ENCODE results near the gene SCARB2.

The SCARB2 gene

DNA sequence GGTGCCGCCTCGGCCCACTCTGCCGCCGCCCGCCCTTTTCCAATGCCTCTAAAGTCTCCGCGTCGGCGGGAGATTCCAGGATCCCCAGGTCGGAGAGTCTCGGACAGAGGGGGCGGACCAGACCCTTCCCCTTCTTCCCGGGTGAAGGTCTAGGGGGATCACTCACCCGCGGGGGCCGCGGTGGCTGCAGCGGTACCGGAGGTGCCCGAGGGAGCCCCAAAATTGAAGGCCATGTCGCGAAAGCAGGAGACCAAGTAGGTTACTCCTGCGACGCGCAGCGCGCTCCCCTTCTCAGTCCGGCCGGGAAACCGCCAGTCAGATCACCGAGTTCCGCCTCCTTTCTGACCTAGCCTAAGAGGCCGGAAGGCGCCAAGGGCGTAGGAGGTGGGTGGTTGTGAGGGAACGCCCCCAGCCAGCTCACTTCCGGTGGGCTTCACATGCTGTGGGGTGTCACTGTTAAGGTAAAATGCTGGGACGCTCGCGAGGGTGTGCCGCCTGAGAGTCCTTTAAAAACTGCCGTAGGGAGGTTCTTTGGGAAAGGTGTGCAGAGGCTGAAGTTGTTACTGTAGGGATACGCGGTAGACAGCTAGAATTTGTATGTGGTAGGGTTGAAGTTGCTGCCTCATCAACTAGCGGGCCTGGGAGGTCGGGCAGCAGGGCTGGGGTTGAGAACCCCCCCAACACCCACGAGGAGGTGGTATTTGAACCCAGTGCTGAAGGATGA is 65.3 kb downstream of the SCARB2 start, which contains the start of gene NUP54:
TSS of gene NUP54 (minus strand) at position 256 of the 724 bp plus-strand sequence. CDS start at position 233, 23 bp downstream.
- DNase-seq (ENCODE audit: low read depth), result peak; percentile 97
- TF ChIP-seq CTCF (IDR thresholded peaks at IDR 0.05; ENCODE audit: insufficient read depth, low read depth, low read length, missing control alignments), result no peak
- H3K4me3 ChIP-seq (ENCODE audit: low read length), result peak within 1 kb of the TSS; percentile 89

- peak overlapping the region; percentile 89 for H3K4me3 ChIP-seq (ENCODE audit: low read length)
- DNase-seq (ENCODE audit: low read depth), result peak; percentile 84
- TF ChIP-seq CTCF (IDR thresholded peaks at IDR 0.05; ENCODE audit: insufficient read depth, low read depth, low read length, missing control alignments), result no peak
Measured at GRCh38 chr4:76147454-76148141, 66.0 kb downstream of the SCARB2 start.

DNA sequence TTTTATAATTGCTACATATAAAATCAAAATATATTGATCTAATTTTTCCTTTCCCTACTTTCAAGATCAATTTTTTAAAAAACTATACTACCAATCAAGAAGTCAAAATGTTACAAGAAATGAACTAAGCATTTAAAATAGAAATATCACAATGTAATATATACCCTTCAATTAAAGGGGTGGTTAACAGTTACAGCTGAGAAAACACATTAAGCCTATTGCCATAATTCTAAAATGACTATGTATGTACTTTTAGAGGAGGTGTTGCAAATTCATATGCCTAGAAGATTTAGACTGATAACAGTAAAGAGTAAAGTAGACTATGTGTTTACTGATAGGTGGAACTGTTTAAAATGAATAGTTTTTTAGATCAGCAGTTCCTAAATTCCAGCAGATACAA is 69.1 kb downstream of the SCARB2 start:
- H3K4me3 ChIP-seq (ENCODE audit: low read length), result no peak overlapping the region
- DNase-seq (ENCODE audit: low read depth), result no peak
- no peak for TF ChIP-seq CTCF (IDR thresholded peaks at IDR 0.05; ENCODE audit: insufficient read depth, low read depth, low read length, missing control alignments)

DNA sequence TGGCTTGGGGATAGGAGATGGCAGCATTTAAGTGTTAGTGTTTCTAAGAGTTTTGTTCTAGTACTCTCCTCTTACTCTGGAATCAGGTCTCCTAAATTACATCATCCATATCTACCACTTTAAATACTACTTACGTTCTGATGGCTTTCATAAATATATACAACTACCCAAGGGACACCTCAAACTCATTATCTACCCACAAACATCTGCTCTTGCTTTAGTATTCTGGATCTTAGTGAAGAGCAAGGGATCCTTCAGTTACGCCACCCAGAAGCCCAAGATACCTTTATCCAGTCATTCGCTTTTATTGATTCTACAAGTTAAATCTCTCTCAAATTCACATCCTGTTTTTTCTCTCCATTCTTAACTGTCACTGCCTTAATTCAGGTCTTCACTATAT is 72.4 kb downstream of the SCARB2 start:
- no peak for TF ChIP-seq CTCF (IDR thresholded peaks at IDR 0.05; ENCODE audit: insufficient read depth, low read depth, low read length, missing control alignments)
- no peak for DNase-seq (ENCODE audit: low read depth)
- no peak overlapping the region for H3K4me3 ChIP-seq (ENCODE audit: low read length)

DNA sequence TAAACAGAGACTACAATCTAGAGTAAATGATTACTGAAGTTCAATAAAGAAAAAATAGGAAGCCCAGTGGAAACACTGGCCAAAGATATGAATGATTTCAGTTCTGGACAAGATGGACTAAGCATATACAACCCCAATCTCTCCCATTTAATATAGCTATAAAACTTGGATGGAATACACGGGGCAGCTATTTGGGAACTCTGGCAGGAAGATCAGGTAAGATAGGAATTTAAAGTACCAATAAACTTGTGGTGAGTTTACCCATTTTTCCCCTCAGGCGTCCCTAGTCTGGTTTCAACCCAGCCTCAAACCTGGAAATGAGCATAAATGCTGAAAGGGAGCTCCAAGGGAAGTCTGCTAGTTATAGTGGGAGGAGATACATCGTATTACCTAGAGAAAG is 85.9 kb downstream of the SCARB2 start:
- no peak for TF ChIP-seq CTCF (IDR thresholded peaks at IDR 0.05; ENCODE audit: insufficient read depth, low read depth, low read length, missing control alignments)
- no peak overlapping the region for H3K4me3 ChIP-seq (ENCODE audit: low read length)
- no peak for DNase-seq (ENCODE audit: low read depth)

DNA sequence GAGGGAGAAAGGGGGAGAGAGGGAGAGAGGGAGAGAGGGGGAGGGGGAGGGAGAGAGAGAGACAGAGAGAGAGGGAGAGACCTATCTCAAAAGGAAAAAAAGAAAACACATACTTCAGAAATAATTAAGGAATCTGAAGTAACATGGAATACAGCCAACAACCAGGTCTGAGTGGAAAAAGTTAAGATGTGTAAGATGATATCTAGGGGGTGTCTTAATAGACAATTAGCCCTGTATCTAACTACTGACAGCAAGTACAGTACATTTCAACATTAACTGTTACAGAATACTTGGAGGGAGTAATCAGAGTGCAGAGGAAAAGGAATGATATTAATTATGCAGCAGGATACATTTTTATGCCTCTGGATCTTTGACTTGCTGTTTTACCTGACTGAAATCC is 87.8 kb downstream of the SCARB2 start:
- no peak overlapping the region for H3K4me3 ChIP-seq (ENCODE audit: low read length)
- no peak for DNase-seq (ENCODE audit: low read depth)
- no peak for TF ChIP-seq CTCF (IDR thresholded peaks at IDR 0.05; ENCODE audit: insufficient read depth, low read depth, low read length, missing control alignments)

Data from epithelial cell of esophagus (primary cell).